Right atrium auricular region (tissue), 2 donors: Measurements from ENCODE around the gene INPP5A. TPM values are rescaled to one million over a fixed set of nuclear protein-coding genes. Genes with fewer than 3 reads are reported as not detected.

Experiments used
- DNase-seq: peaks from one replicate; pipeline ENCODE4 v3.0.0-alpha.2; 2019; ENCODE audit warnings: low spot score
- H3K27ac ChIP-seq, 2 donors: fragments of 200-600 bp; sonication (generic); 1 replicate in 1 of 2; 2 replicates in 1 of 2; pipeline ENCODE4 v1.5.1; 2016 to 2019
- H3K27me3 ChIP-seq, 2 donors: fragments of 200-600 bp; sonication (generic); one replicate each; pipeline versions ENCODE4 v1.5.1 to v1.6.0; 2017 to 2019
- H3K36me3 ChIP-seq: fragments of 200-600 bp; sonication (generic); one replicate; pipeline ENCODE4 v1.5.1; 2016
- H3K4me1 ChIP-seq, 2 donors: fragments of 200-600 bp; sonication (generic); one replicate each; pipeline versions ENCODE4 v1.5.1 to v1.6.0; 2017 to 2019
- H3K4me3 ChIP-seq, 2 donors: fragments of 200-600 bp; sonication (generic); 1 replicate in 1 of 2; 2 replicates in 1 of 2; pipeline ENCODE4 v1.5.1; 2017 to 2019; ENCODE audit warnings: mild to moderate bottlenecking in 1 of 2, moderate library complexity in 1 of 2
- H3K9me3 ChIP-seq, 2 donors: fragments of 200-600 bp; sonication (generic); one replicate each; pipeline ENCODE4 v1.5.1; 2019
- CTCF ChIP-seq, 2 donors: fragments of 200-600 bp; sonication (generic); IDR thresholded peaks; one replicate each; pipeline ENCODE4 v1.5.1; 2019; ENCODE audit warnings: antibody characterized with exemption in 2 of 2
- total RNA-seq, 2 donors: library from RNA; depleted of rRNA; stranded (reverse); fragments of >200 nt; gene quantifications; one replicate each; pipeline ENCODE4 v1.1.0, GENCODE V29; 2016

The INPP5A gene
- total RNA-seq, 2 donors from 2014 or later = 116 to 143 TPM

GRCh38 chr10:132692311-132692710, 154.7 kb downstream of the INPP5A start:
- Histone ChIP-seq H3K27ac (no peak overlapping the region), H3K4me1 (no peaks in the 10 kb centered on the region), H3K4me3 (no peak overlapping the region), H3K9me3 (peaks cover 0 to 9% of the 10 kb centered on the region in 2 donors), H3K36me3 (peaks cover 13% of the 10 kb centered on the region), H3K27me3 (no peaks in the 10 kb centered on the region)
- no peak for DNase-seq
- no peak for TF ChIP-seq CTCF (IDR thresholded peaks at IDR 0.05)

- no peak for TF ChIP-seq CTCF (IDR thresholded peaks at IDR 0.05)
Measured at GRCh38 chr10:132693676-132694075, 156.1 kb downstream of the INPP5A start.

GRCh38 chr10:132696204-132696603, 158.6 kb downstream of the INPP5A start:
- no peak for DNase-seq
- Histone ChIP-seq H3K36me3 (peaks cover 18% of the 10 kb centered on the region), H3K27me3 (no peaks in the 10 kb centered on the region), H3K4me3 (no peak overlapping the region), H3K9me3 (peaks cover 0 to 9% of the 10 kb centered on the region in 2 donors), H3K27ac (no peak overlapping the region), H3K4me1 (peaks cover 0 to 11% of the 10 kb centered on the region in 2 donors)
- no peak for TF ChIP-seq CTCF (IDR thresholded peaks at IDR 0.05)

More at GRCh38 chr10:132693676-132694075, 156.1 kb downstream of the INPP5A start:
- Histone ChIP-seq H3K36me3 (peaks cover 23% of the 10 kb centered on the region), H3K4me1 (no peaks in the 10 kb centered on the region), H3K27me3 (no peaks in the 10 kb centered on the region), H3K4me3 (no peak overlapping the region), H3K27ac (no peak overlapping the region), H3K9me3 (peaks cover 0 to 9% of the 10 kb centered on the region in 2 donors)
- no peak for DNase-seq

GRCh38 chr10:132696728-132697577, 159.4 kb downstream of the INPP5A start:
- peaks cover 0 to 9% of the 10 kb centered on the region in 2 donors for H3K9me3 ChIP-seq
- H3K27ac ChIP-seq = no peak overlapping the region
- H3K4me3 ChIP-seq = no peak overlapping the region
- H3K4me1 ChIP-seq = peaks cover 0 to 11% of the 10 kb centered on the region in 2 donors
- no peak for TF ChIP-seq CTCF (IDR thresholded peaks at IDR 0.05)
- H3K27me3 ChIP-seq = no peaks in the 10 kb centered on the region
- peaks cover 14% of the 10 kb centered on the region for H3K36me3 ChIP-seq
- DNase-seq = no peak

GRCh38 chr10:132697578-132698200, 160.1 kb downstream of the INPP5A start:
- H3K27me3 ChIP-seq = no peaks in the 10 kb centered on the region
- TF ChIP-seq CTCF (IDR thresholded peaks at IDR 0.05) = no peak
- H3K4me1 ChIP-seq = peaks cover 0 to 11% of the 10 kb centered on the region in 2 donors
- H3K27ac ChIP-seq = no peak overlapping the region
- H3K9me3 ChIP-seq = peaks cover 0 to 9% of the 10 kb centered on the region in 2 donors
- H3K36me3 ChIP-seq = peaks cover 14% of the 10 kb centered on the region
- H3K4me3 ChIP-seq = no peak overlapping the region
- DNase-seq = no peak
